Measurements from ENCODE around the gene SMARCC1. TPM values are rescaled to one million over a fixed set of nuclear protein-coding genes. Genes with fewer than 3 reads are reported as not detected.

The SMARCC1 gene
- total RNA-seq, 6 experiments from 2014 or later: 65.8 to 81.9 (median 69.2) TPM

GRCh38 chr3:47571391-47572175, 210.1 kb downstream of the SMARCC1 start:
- no peaks in the 10 kb centered on the region for H3K4me1 Mint-ChIP-seq (ENCODE audit: low read depth)
- TF ChIP-seq CTCF (IDR thresholded peaks at IDR 0.05): no peak
- H3K4me3 Mint-ChIP-seq: no peak overlapping the region
- peaks cover 32% of the 10 kb centered on the region for H3K27me3 Mint-ChIP-seq (ENCODE audit: insufficient read depth)
- no peaks in the 10 kb centered on the region for H3K9me3 Mint-ChIP-seq
- no peak overlapping the region for H3K27ac Mint-ChIP-seq
- H3K36me3 Mint-ChIP-seq (ENCODE audit: low read depth): no peaks in the 10 kb centered on the region
- no peak for DNase-seq

- peaks cover 38% of the 10 kb centered on the region for H3K27me3 Mint-ChIP-seq (ENCODE audit: insufficient read depth)
- no peak overlapping the region for H3K4me3 Mint-ChIP-seq
- no peaks in the 10 kb centered on the region for H3K9me3 Mint-ChIP-seq
- TF ChIP-seq CTCF (IDR thresholded peaks at IDR 0.05): no peak
- no peak overlapping the region for H3K27ac Mint-ChIP-seq
- H3K36me3 Mint-ChIP-seq (ENCODE audit: low read depth): no peaks in the 10 kb centered on the region
- no peaks in the 10 kb centered on the region for H3K4me1 Mint-ChIP-seq (ENCODE audit: low read depth)
- no peak for DNase-seq
Observed at GRCh38 chr3:47568901-47569300, 212.8 kb downstream of the SMARCC1 start.

GRCh38 chr3:47567149-47567548, 214.5 kb downstream of the SMARCC1 start:
- TF ChIP-seq CTCF (IDR thresholded peaks at IDR 0.05): no peak
- Mint-ChIP-seq H3K4me1 (ENCODE audit: low read depth) (no peaks in the 10 kb centered on the region), H3K27ac (no peak overlapping the region), H3K27me3 (ENCODE audit: insufficient read depth) (peaks cover 30% of the 10 kb centered on the region), H3K4me3 (no peak overlapping the region), H3K36me3 (ENCODE audit: low read depth) (no peaks in the 10 kb centered on the region), H3K9me3 (no peaks in the 10 kb centered on the region)
- DNase-seq: no peak

- no peak for TF ChIP-seq CTCF (IDR thresholded peaks at IDR 0.05)
- Mint-ChIP-seq H3K4me1 (ENCODE audit: low read depth) (no peaks in the 10 kb centered on the region), H3K9me3 (no peaks in the 10 kb centered on the region), H3K4me3 (no peak overlapping the region), H3K27ac (no peak overlapping the region), H3K27me3 (ENCODE audit: insufficient read depth) (peaks cover 25% of the 10 kb centered on the region), H3K36me3 (ENCODE audit: low read depth) (no peaks in the 10 kb centered on the region)
- no peak for DNase-seq
Observed at GRCh38 chr3:47566667-47567066, 215.0 kb downstream of the SMARCC1 start.

GRCh38 chr3:47565734-47566550, 215.8 kb downstream of the SMARCC1 start:
- no peak for TF ChIP-seq CTCF (IDR thresholded peaks at IDR 0.05)
- no peaks in the 10 kb centered on the region for H3K9me3 Mint-ChIP-seq
- no peak overlapping the region for H3K27ac Mint-ChIP-seq
- H3K4me3 Mint-ChIP-seq: no peak overlapping the region
- H3K4me1 Mint-ChIP-seq (ENCODE audit: low read depth): no peaks in the 10 kb centered on the region
- no peaks in the 10 kb centered on the region for H3K36me3 Mint-ChIP-seq (ENCODE audit: low read depth)
- peaks cover 20% of the 10 kb centered on the region for H3K27me3 Mint-ChIP-seq (ENCODE audit: insufficient read depth)
- no peak for DNase-seq

Measured in HFFc6 (cell line).